COLO668 (cell line): ENCODE results near the gene RB1.

Source experiments
- DNase-seq: peaks from one replicate; lab custom pipeline; 2025; ENCODE audit not compliant: unreplicated experiment; lab: John Stamatoyannopoulos, UW

The RB1 gene

GRCh38 chr13:48492470-48493065, 189.0 kb downstream of the RB1 start:
- no peak for DNase-seq

- no peak for DNase-seq
These were observed 189.7 kb downstream of the RB1 start for GRCh38 chr13:48493066-48493765.

GRCh38 chr13:48493851-48494250, 190.3 kb downstream of the RB1 start:
- DNase-seq, result no peak

- no peak for DNase-seq
These were observed 191.3 kb downstream of the RB1 start for GRCh38 chr13:48494874-48495273.

- no peak for DNase-seq
These were observed 193.0 kb downstream of the RB1 start for GRCh38 chr13:48496271-48497161.

GRCh38 chr13:48497669-48498068, 194.1 kb downstream of the RB1 start:
- DNase-seq, result no peak

- no peak for DNase-seq
These were observed 197.2 kb downstream of the RB1 start for GRCh38 chr13:48500652-48501197.

- DNase-seq, result no peak
These were observed 198.2 kb downstream of the RB1 start for GRCh38 chr13:48501705-48502104.

- DNase-seq, result no peak
These were observed 199.2 kb downstream of the RB1 start for GRCh38 chr13:48502601-48503319.

GRCh38 chr13:48504606-48505005, 201.1 kb downstream of the RB1 start:
- DNase-seq, result no peak

- DNase-seq, result no peak
These were observed 201.5 kb downstream of the RB1 start for GRCh38 chr13:48505012-48505411.

- no peak for DNase-seq
These were observed 202.1 kb downstream of the RB1 start for GRCh38 chr13:48505597-48506091.

GRCh38 chr13:48506092-48506701, 202.6 kb downstream of the RB1 start:
- no peak for DNase-seq

- DNase-seq, result no peak
These were observed 203.5 kb downstream of the RB1 start for GRCh38 chr13:48507021-48507420.

- no peak for DNase-seq
These were observed 204.5 kb downstream of the RB1 start for GRCh38 chr13:48508011-48508410.

- DNase-seq, result no peak
These were observed 207.1 kb downstream of the RB1 start for GRCh38 chr13:48510698-48511097.

- DNase-seq, result no peak
These were observed 208.2 kb downstream of the RB1 start for GRCh38 chr13:48511621-48512230.

GRCh38 chr13:48514793-48515192, 211.2 kb downstream of the RB1 start:
- DNase-seq, result no peak

- no peak for DNase-seq
These were observed 212.2 kb downstream of the RB1 start for GRCh38 chr13:48515732-48516131.

GRCh38 chr13:48518083-48518482, 214.5 kb downstream of the RB1 start:
- no peak for DNase-seq
